A549 (cell line): Measurements from ENCODE around the gene ODAM. TPM values are rescaled to one million over a fixed set of nuclear protein-coding genes. Genes with fewer than 3 reads are reported as not detected.

Source experiments
- ATAC-seq, 2 experiments: fragments of 200-7000 bp in 1 of 2; fragments of >200 bp in 1 of 2; cut with Nextera tagmentation in 1 of 2; cut with Tn5 transposase in 1 of 2; 3 replicates each; pipeline versions ENCODE4 v1.8.0 to v1.9.1; 2018 to 2020; ENCODE audit warnings: mild to moderate bottlenecking in 1 of 2, moderate library complexity in 1 of 2
- CTCF ChIA-PET: fragments of 300-600 bp; sonication (Branson Sonifier 250); formaldehyde crosslinking; extraction: SDS; loops from one replicate; lab custom pipeline; 2021; ENCODE audit warnings: antibody characterized with exemption, inconsistent platforms; lab: Yijun Ruan, JAX
- POLR2A ChIA-PET: fragments of 350-600 bp; formaldehyde crosslinking; extraction: SDS; loops from one replicate; lab custom pipeline; 2021; ENCODE audit warnings: antibody characterized with exemption, inconsistent platforms; lab: Yijun Ruan, JAX
- DNase-seq, 2 experiments: peaks; one replicate each; pipeline versions ENCODE4 v3.0.0 to v3.0.0-alpha.2; 2011 to 2016; ENCODE audit warnings: low read depth in 1 of 2, low spot score in 1 of 2
- FAIRE-seq: peaks from 2 replicates; lab custom pipeline; 2011; peaks lifted over from hg19 to GRCh38; lab: Jason Lieb, UNC
- H3K27ac ChIP-seq, 2 experiments: fragments of >200 bp; sonication (Bioruptor Twin); formaldehyde crosslinking; 3 replicates each; pipeline ENCODE4 v1.5.1; 2016 to 2017
- H3K4me1 ChIP-seq: fragments of >200 bp; sonication (Bioruptor Twin); formaldehyde crosslinking; 3 replicates; pipeline ENCODE4 v1.6.1; 2016
- H3K4me2 ChIP-seq: fragments of >200 bp; sonication (Bioruptor Twin); formaldehyde crosslinking; 3 replicates; pipeline ENCODE4 v1.6.1; 2016
- H3K4me3 ChIP-seq: fragments of >200 bp; sonication (Bioruptor Twin); formaldehyde crosslinking; 3 replicates; pipeline ENCODE4 v1.5.1; 2016
- H3K9me3 ChIP-seq: fragments of >200 bp; sonication (Bioruptor Twin); formaldehyde crosslinking; 3 replicates; pipeline ENCODE4 v1.6.1; 2016
- BCL3 ChIP-seq: fragments of >200 bp; sonication (Bioruptor Twin); formaldehyde crosslinking; IDR thresholded peaks from 3 replicates; pipeline ENCODE4 v1.6.1; 2016
- BHLHE40 ChIP-seq: IDR thresholded peaks from 2 replicates; pipeline ENCODE4 v1.6.1; 2012; ENCODE audit warnings: low read depth, low read length, inconsistent platforms
- CEBPB ChIP-seq, 2 experiments: fragments of >200 bp in 1 of 2; sonication (Bioruptor Twin) in 1 of 2; formaldehyde crosslinking in 1 of 2; IDR thresholded peaks; 2 replicates each; pipeline ENCODE4 v1.6.1; 2012 to 2016
- CHD4 ChIP-seq: fragments of 200-600 bp; sonication (generic); IDR thresholded peaks from 2 replicates; pipeline ENCODE4 v1.6.1; 2016; ENCODE audit warnings: antibody characterized with exemption, mild to moderate bottlenecking, borderline replicate concordance
- E2F6 ChIP-seq: IDR thresholded peaks from 2 replicates; pipeline ENCODE4 v1.6.1; 2012; ENCODE audit warnings: low read depth, borderline replicate concordance
- EHF ChIP-seq: fragments of 250-450 bp; sonication (Bioruptor Pico); IDR thresholded peaks from 2 replicates; pipeline ENCODE4 v1.5.0; 2020; ENCODE audit warnings: mild to moderate bottlenecking
- ESRRA ChIP-seq: fragments of 150-350 bp; IDR thresholded peaks from 2 replicates; pipeline ENCODE4 v1.6.1; 2014; ENCODE audit warnings: mild to moderate bottlenecking, low read length, borderline replicate concordance
- FOSB ChIP-seq: fragments of 250-450 bp; sonication (Bioruptor Pico); IDR thresholded peaks from 2 replicates; pipeline ENCODE4 v1.5.0; 2020; ENCODE audit warnings: mild to moderate bottlenecking, moderate library complexity
- FOSL2 ChIP-seq, 2 experiments: fragments of 450-650 bp in 1 of 2; fragments of >200 bp in 1 of 2; sonication (Bioruptor Twin) in 1 of 2; formaldehyde crosslinking; IDR thresholded peaks; 2 replicates each; pipeline versions ENCODE4 v1.5.0 to v1.6.1; 2016 to 2020; ENCODE audit warnings: mild to moderate bottlenecking in 1 of 2, moderate library complexity in 1 of 2
- FOXS1 ChIP-seq: fragments of 250-450 bp; sonication (Bioruptor Pico); IDR thresholded peaks from 2 replicates; pipeline ENCODE4 v1.5.0; 2020; ENCODE audit warnings: mild to moderate bottlenecking, moderate library complexity
- HEYL ChIP-seq: fragments of 250-450 bp; sonication (Bioruptor Pico); IDR thresholded peaks from 2 replicates; pipeline ENCODE4 v1.8.0; 2021; ENCODE audit warnings: mild to moderate bottlenecking, moderate library complexity
- HOXA7 ChIP-seq: fragments of 250-450 bp; sonication (Bioruptor Pico); IDR thresholded peaks from 2 replicates; pipeline ENCODE4 v1.5.0; 2020; ENCODE audit warnings: mild to moderate bottlenecking, moderate library complexity
- KDM5A ChIP-seq: fragments of 200-600 bp; sonication (generic); IDR thresholded peaks from 2 replicates; pipeline ENCODE4 v1.6.1; 2016; ENCODE audit warnings: antibody characterized with exemption, mild to moderate bottlenecking
- MAZ ChIP-seq: fragments of 150-350 bp; IDR thresholded peaks from 2 replicates; pipeline ENCODE4 v1.6.1; 2014; ENCODE audit warnings: antibody characterized with exemption, low read depth, low read length, borderline replicate concordance
- PBX3 ChIP-seq: IDR thresholded peaks from 2 replicates; pipeline ENCODE4 v1.6.1; 2012
- PHF8 ChIP-seq: fragments of 200-600 bp; sonication (generic); IDR thresholded peaks from 2 replicates; pipeline ENCODE4 v1.6.1; 2016; ENCODE audit warnings: low read depth, mild to moderate bottlenecking, antibody characterized with exemption, moderate library complexity, borderline replicate concordance
- POLR2AphosphoS2 ChIP-seq: conservative IDR thresholded peaks from 2 replicates; pipeline ENCODE4 v1.6.1; 2012; ENCODE audit warnings: low read length, improper control_type of control experiment, inconsistent platforms
- RAD21 ChIP-seq, 2 experiments: fragments of >200 bp in 1 of 2; sonication (Bioruptor Twin) in 1 of 2; formaldehyde crosslinking in 1 of 2; IDR thresholded peaks in 1 of 2; conservative IDR thresholded peaks in 1 of 2; 2 replicates in 1 of 2; 3 replicates in 1 of 2; pipeline ENCODE4 v1.6.1; 2012 to 2018; ENCODE audit warnings: inconsistent platforms in 1 of 2
- RCOR1 ChIP-seq: fragments of 150-350 bp; IDR thresholded peaks from 2 replicates; pipeline ENCODE4 v1.6.1; 2014; ENCODE audit warnings: antibody characterized with exemption, low read length, low read depth
- REST ChIP-seq: fragments of 200-600 bp; sonication (generic); IDR thresholded peaks from 2 replicates; pipeline ENCODE4 v1.6.1; 2016; ENCODE audit warnings: antibody characterized with exemption, mild to moderate bottlenecking, moderate library complexity
- RFX5 ChIP-seq: fragments of 450-650 bp; IDR thresholded peaks from 2 replicates; pipeline ENCODE4 v1.7.1; 2014; ENCODE audit warnings: antibody characterized with exemption, mild to moderate bottlenecking, moderate library complexity
- RNF2 ChIP-seq: fragments of 200-600 bp; sonication (generic); IDR thresholded peaks from 2 replicates; pipeline ENCODE4 v1.6.1; 2016; ENCODE audit warnings: low read depth, mild to moderate bottlenecking, antibody characterized with exemption, moderate library complexity, borderline replicate concordance
- SMC3 ChIP-seq: fragments of >200 bp; sonication (Bioruptor Twin); formaldehyde crosslinking; IDR thresholded peaks from 3 replicates; pipeline ENCODE4 v1.6.1; 2018; ENCODE audit warnings: inconsistent platforms
- USF2 ChIP-seq: fragments of 450-650 bp; IDR thresholded peaks from 2 replicates; pipeline ENCODE4 v1.6.1; 2014; ENCODE audit warnings: antibody characterized with exemption
- ZC3H11A ChIP-seq: fragments of 450-650 bp; IDR thresholded peaks from 2 replicates; pipeline ENCODE4 v1.6.1; 2014; ENCODE audit warnings: antibody characterized with exemption, mild to moderate bottlenecking
- ZSCAN20 ChIP-seq: fragments of 250-450 bp; sonication (Bioruptor Pico); IDR thresholded peaks from 2 replicates; pipeline ENCODE4 v1.8.0; 2022; ENCODE audit warnings: mild to moderate bottlenecking, moderate library complexity
- whole genome bisulfite sequencing: methylation state at CpG from one replicate; pipeline ENCODE4 v1.1.6; 2017; ENCODE audit errors: missing lambda C conversion rate; 5-methylcytosine and 5-hydroxymethylcytosine counted together
- polyA plus RNA-seq, 4 experiments: library from polyadenylated mRNA; depleted of rRNA in 3 of 4; stranded (reverse); fragments of >200 nt; fragmentation: RNase III in 1 of 4; extraction: RNeasy Plus Mini Kit Qiagen cat#74134 plus additional on column Dnase treatment in 1 of 4; gene quantifications; 2 replicates in 3 of 4; 3 replicates in 1 of 4; pipeline ENCODE4 v1.2.3, GENCODE V29; 2011 to 2017

The ODAM gene
- polyA plus RNA-seq, 2 of the 4 experiments (the other 2 are of a cell fraction), result not detected

GRCh38 chr4:70236125-70236524 is 40.6 kb downstream of the ODAM start:
- no peaks in the 10 kb centered on the region for H3K9me3 ChIP-seq
- H3K4me2 ChIP-seq, result no peak overlapping the region
- ATAC-seq (no peak), FAIRE-seq (no peak), DNase-seq (no peak)
- H3K27ac ChIP-seq, result no peak overlapping the region
- TF ChIP-seq BCL3, result no peak
- no peak for TF ChIP-seq FOXS1 (CRISPR knock-in tag)
- no peak for TF ChIP-seq ZSCAN20
- no peak for TF ChIP-seq REST
- no peak for TF ChIP-seq ESRRA
- no peak for TF ChIP-seq RAD21 (conservative IDR thresholded peaks at IDR 0.05 in 1 of 2, IDR thresholded peaks at IDR 0.05 in 1 of 2)
- no peak for TF ChIP-seq PHF8
- no peak for TF ChIP-seq USF2
- TF ChIP-seq E2F6, result no peak
- TF ChIP-seq HEYL, result no peak
- no peak for TF ChIP-seq HOXA7
- TF ChIP-seq POLR2AphosphoS2, result no peak
- TF ChIP-seq CEBPB (IDR thresholded peaks at IDR 0.05), result no peak
- TF ChIP-seq ZC3H11A, result no peak
- TF ChIP-seq RFX5, result no peak
- TF ChIP-seq BHLHE40, result no peak
- TF ChIP-seq PBX3, result no peak
- TF ChIP-seq KDM5A, result no peak
- no peak for TF ChIP-seq FOSB (CRISPR knock-in tag)
- TF ChIP-seq CHD4, result no peak
- ChIA-PET POLR2A (no interaction called here), CTCF (no interaction called here)
- 33% methylated on average over 1 of the region's 1 CpG for WGBS
- H3K4me3 ChIP-seq, result no peak overlapping the region
- H3K4me1 ChIP-seq, result no peaks in the 10 kb centered on the region

- CTCF ChIA-PET, result no interaction called here
- FAIRE-seq (no peak), DNase-seq (no peak), ATAC-seq (no peak)
- 6% methylated on average over 3 of the region's 3 CpGs for WGBS
- Histone ChIP-seq H3K9me3 (no peaks in the 10 kb centered on the region), H3K4me2 (no peak overlapping the region), H3K27ac (no peak overlapping the region), H3K4me1 (no peaks in the 10 kb centered on the region), H3K4me3 (no peak overlapping the region)
- POLR2A ChIA-PET, result no interaction called here
- TF ChIP-seq HOXA7 (no peak), RCOR1 (no peak), EHF (no peak), REST (no peak), CEBPB (IDR thresholded peaks at IDR 0.05) (no peak), FOSL2 (IDR thresholded peaks at IDR 0.05) (no peak), FOSL2 (CRISPR knock-in tag; IDR thresholded peaks at IDR 0.05) (no peak), RNF2 (no peak), SMC3 (no peak), MAZ (no peak), ESRRA (no peak)
Measured at GRCh38 chr4:70239131-70239883, 43.8 kb downstream of the ODAM start.
